Right lobe of liver (tissue), 4 donors: ENCODE results near the gene ZFAND6.

Experiments used
- POLR2A ChIP-seq: fragments of 450-650 bp; IDR thresholded peaks from one replicate; pipeline ENCODE4 v1.6.1; 2017; ENCODE audit warnings: antibody characterized with exemption, mild to moderate bottlenecking
- TF ChIP-seq, protein P1 (sequence below), 4 donors: fragments of 200-600 bp in 3 of 4; fragments of 450-650 bp in 1 of 4; IDR thresholded peaks; one replicate each; pipeline versions ENCODE4 v1.5.1 to v1.8.0; 2016 to 2022; ENCODE audit warnings: antibody characterized with exemption in 4 of 4, mild to moderate bottlenecking in 2 of 4
- donor health status: DM: no; HTN: no; CAD: no.
- donor health status: DM: no; HTN: no; CAD: no.
- donor health status: DM: no; HTN: yes; CAD: no.

DNA sequence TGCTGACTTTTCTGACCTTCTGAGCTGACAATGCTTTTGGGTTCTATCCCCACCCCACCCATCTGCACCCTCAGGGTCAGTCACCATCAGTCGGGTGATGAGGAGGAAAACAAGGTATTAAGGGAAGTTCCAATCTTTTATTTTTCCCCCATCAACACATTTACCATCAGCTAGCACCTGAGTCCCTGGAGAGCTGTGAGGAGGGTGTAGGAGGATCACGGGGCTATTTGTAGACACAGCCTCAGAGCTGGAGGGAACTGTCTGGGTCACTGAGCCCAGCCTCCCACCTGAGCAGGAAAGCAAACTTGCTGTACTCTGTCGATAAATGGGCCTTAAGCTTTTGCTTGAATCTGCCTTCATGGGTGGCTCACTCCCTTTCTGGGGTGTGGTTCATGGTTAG is 24.8 kb upstream of the ZFAND6 start:
- TF ChIP-seq, protein P1, sequence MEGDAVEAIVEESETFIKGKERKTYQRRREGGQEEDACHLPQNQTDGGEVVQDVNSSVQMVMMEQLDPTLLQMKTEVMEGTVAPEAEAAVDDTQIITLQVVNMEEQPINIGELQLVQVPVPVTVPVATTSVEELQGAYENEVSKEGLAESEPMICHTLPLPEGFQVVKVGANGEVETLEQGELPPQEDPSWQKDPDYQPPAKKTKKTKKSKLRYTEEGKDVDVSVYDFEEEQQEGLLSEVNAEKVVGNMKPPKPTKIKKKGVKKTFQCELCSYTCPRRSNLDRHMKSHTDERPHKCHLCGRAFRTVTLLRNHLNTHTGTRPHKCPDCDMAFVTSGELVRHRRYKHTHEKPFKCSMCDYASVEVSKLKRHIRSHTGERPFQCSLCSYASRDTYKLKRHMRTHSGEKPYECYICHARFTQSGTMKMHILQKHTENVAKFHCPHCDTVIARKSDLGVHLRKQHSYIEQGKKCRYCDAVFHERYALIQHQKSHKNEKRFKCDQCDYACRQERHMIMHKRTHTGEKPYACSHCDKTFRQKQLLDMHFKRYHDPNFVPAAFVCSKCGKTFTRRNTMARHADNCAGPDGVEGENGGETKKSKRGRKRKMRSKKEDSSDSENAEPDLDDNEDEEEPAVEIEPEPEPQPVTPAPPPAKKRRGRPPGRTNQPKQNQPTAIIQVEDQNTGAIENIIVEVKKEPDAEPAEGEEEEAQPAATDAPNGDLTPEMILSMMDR (IDR thresholded peaks at IDR 0.05) = no peak
- no peak for TF ChIP-seq POLR2A
